ENCODE measurements around the gene SPATA25. TPM values are rescaled to one million over a fixed set of nuclear protein-coding genes. Genes with fewer than 3 reads are reported as not detected.
"Not testable (repeated sequence)": the region's sequence is repeated elsewhere in the genome, so short reads cannot be mapped to it uniquely, and the experiment has no call there.

SPATA25 gene
- total RNA-seq = 1 to 10 TPM; 4.1 to 4.8 TPM
- under 1 TPM in 2 of 3 donors, not detected in 1; 0.24 to 0.42 TPM for polyA plus RNA-seq
- total RNA-seq = 1.3 to 3.9 (median 1.6) reads per million in 6 experiments

- H3K9me3 Mint-ChIP-seq = no peaks in the 10 kb centered on the region
- no peak for ATAC-seq
- no peaks in the 10 kb centered on the region for H3K27me3 Mint-ChIP-seq
- H3K36me3 Mint-ChIP-seq = peaks cover 0 to 30% (median 0%) of the 10 kb centered on the region in 3 donors
- POLR2A ChIA-PET = interaction anchor here (1.2 kb wide), 2 partner anchors 13 to 48 kb away, joined by 3 to 4 read pairs; no protein-coding TSS in a partner anchor
- H3K4me3 Mint-ChIP-seq = no peak within 1 kb of the TSS
- H3K4me1 Mint-ChIP-seq = peaks cover 16 to 54% (median 52%) of the 10 kb centered on the region in 4 donors
- no peak for DNase-seq
- peak within 1 kb of the TSS in 7 of 10 donors; percentile 38 to 80 (median 54) for H3K27ac Mint-ChIP-seq
Observed at GRCh38 chr20:45887346-45887715, at the start of gene SPATA25. SPATA25 (minus strand) TSS chr20:45887622; CDS start chr20:45887590, 32 bp downstream.

DNA sequence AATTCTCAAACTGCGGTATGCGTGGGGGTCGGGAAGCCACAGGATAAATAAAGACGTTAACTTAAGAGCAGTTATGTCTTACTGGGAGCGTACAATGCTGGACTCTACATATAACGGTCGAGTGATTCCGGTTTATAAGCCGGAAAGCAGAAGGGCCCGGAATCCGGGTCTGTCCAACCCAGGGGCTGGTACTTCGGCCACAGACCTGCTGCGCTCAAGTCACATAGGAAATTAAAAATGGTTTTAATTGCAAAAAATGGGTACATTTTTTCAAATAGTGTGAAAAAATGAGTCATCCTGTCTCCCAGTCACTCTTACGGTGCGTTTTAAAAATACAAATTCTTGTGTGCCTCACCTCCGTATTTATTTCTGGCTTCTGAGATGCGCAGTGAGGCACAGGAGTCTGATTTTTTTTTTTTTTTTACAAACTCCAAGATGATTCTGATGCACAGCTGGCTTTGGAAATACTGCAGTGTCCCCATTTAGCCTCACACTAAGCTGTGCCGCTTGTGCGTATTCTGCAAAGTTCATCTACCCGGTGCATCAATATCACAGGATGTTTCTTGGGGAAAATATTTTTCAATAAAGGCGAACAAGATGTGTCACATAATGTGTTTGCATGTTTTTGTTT lies 48.1 kb upstream of the SPATA25 start:
- Mint-ChIP-seq H3K27ac (peak overlapping the region; percentile 94 to 100 (median 99)), H3K9me3 (no peaks in the 10 kb centered on the region), H3K27me3 (no peaks in the 10 kb centered on the region), H3K4me1 (peaks cover 13 to 45% (median 27%) of the 10 kb centered on the region in 4 donors), H3K36me3 (peaks cover 0 to 32% (median 4%) of the 10 kb centered on the region in 3 donors), H3K4me3 (peak overlapping the region; percentile 87 to 99 (median 94))
- ATAC-seq (peak; percentile 11 to 14), DNase-seq (peak in 1 of 10 donors; percentile 9)
- POLR2A ChIA-PET = interaction anchor here (0.6 to 9.8 kb wide), 39 partner anchors 10 to 964 kb away, joined by 3 to 216 read pairs (median 5); partner anchors contain the start of genes ACOT8, CTSA, DNTTIP1 and ELMO2

DNA sequence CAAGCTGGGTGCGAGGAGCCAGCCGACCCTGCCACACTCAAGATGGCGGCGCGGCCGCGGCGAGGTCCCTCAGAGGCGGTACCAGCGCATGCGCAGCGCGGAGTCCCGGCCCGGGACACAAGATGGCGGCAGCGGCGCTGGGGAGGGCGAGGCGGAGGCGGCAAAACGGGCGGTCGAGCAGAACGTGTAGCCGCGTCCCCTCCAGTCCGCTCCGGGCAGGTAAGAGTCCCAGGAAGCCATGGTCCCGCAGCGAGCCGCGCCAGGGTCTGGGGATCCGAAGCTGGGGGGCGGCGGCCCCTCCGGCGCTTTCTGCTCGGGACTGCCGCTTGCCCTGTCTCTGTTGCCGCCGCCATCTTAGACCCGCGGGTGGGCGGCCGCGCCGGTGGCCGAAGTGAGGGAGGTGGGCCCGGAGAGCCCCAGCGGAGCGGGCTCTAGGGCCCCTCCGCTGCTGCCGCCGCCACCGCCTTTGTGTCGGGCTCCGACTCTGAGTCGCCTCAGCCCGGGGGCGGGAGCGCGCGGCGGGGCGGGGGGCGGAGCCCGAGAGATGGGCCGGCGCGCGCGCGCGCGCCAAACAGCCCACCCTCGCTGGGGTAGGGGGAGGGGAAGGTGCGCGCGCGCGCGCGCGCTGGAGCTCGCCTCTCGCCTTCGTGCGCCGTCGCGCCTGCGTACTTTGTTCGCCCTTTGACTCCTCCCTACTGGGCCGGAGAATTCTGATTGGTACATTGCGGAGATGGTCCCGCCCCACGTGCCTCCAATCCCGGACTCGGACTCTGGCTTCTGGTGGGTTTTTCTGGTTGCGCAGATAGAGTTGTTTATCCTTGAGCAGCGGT lies 47.4 kb upstream of the SPATA25 start, which contains the start of gene PCIF1:
TSS of gene PCIF1 (plus strand) at position 98 of the 830 bp plus-strand sequence. CDS start 4,317 bp downstream, outside the sequence.
- H3K27me3 Mint-ChIP-seq = no peaks in the 10 kb centered on the region
- peaks cover 0 to 26% (median 4%) of the 10 kb centered on the region in 3 donors for H3K36me3 Mint-ChIP-seq
- POLR2A ChIA-PET = interaction anchor here (0.6 to 9.8 kb wide), 45 partner anchors 10 to 672 kb away, joined by 3 to 216 read pairs (median 5); partner anchors contain the start of genes ACOT8, CTSA, DNTTIP1 and ELMO2
- H3K4me1 Mint-ChIP-seq = peaks cover 13 to 46% (median 27%) of the 10 kb centered on the region in 4 donors
- peak within 1 kb of the TSS; percentile 94 to 100 (median 99) for H3K27ac Mint-ChIP-seq
- ATAC-seq (peak; percentile 80 to 86), DNase-seq (peak; percentile 97 to 100 (median 99))
- H3K4me3 Mint-ChIP-seq = peak within 1 kb of the TSS; percentile 93 to 100 (median 97)
- no peaks in the 10 kb centered on the region for H3K9me3 Mint-ChIP-seq

DNA sequence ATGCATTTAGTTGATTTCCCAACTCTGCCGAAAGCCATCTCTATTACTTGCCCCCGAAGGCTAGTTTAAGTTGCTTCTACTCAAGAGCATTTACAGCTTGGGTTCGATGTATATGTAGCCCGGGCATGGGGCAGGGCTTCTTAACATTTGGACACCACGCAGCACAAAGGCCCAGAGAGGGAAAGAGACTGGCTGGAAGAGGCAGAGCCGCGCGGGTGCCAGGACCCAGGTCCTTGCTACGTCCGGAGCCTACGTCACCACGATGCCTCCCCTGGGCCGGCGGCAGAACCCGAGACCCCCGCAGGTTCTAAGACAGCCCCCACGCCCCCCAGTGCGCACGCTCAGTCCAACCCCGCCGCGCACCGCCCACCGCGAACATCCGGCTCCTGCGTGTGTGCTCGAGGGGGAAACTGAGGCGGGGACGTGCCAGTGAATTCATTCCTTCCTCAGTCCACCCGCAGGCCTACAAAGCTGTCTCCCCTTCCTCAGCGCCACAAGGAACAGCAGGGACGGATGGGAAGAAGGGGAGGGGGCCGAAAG lies 46.7 kb upstream of the SPATA25 start:
- DNase-seq (peak in 4 of 10 donors; percentile 41 to 83 (median 55)), ATAC-seq (peak; percentile 1 to 17)
- Mint-ChIP-seq H3K9me3 (no peaks in the 10 kb centered on the region), H3K27me3 (no peaks in the 10 kb centered on the region), H3K36me3 (peaks cover 0 to 19% (median 4%) of the 10 kb centered on the region in 3 donors), H3K4me1 (peaks cover 13 to 43% (median 27%) of the 10 kb centered on the region in 4 donors), H3K4me3 (peak overlapping the region; percentile 92 to 100 (median 97)), H3K27ac (peak overlapping the region; percentile 94 to 99 (median 98))
- POLR2A ChIA-PET = interaction anchor here (0.6 to 9.8 kb wide), 34 partner anchors 9 to 572 kb away, joined by 3 to 216 read pairs (median 6); partner anchors contain the start of genes ACOT8, CTSA, DNTTIP1 and MMP9

- peak overlapping the region; percentile 92 to 100 (median 97) for H3K4me3 Mint-ChIP-seq
- DNase-seq = peak; percentile 34 to 78 (median 57)
- H3K4me1 Mint-ChIP-seq = peaks cover 12 to 40% (median 25%) of the 10 kb centered on the region in 4 donors
- peaks cover 0 to 13% (median 4%) of the 10 kb centered on the region in 3 donors for H3K36me3 Mint-ChIP-seq
- peak overlapping the region; percentile 94 to 99 (median 98) for H3K27ac Mint-ChIP-seq
- H3K27me3 Mint-ChIP-seq = no peaks in the 10 kb centered on the region
- H3K9me3 Mint-ChIP-seq = no peaks in the 10 kb centered on the region
- POLR2A ChIA-PET = interaction anchor here (0.6 to 9.8 kb wide), 20 partner anchors 8 to 571 kb away, joined by 3 to 216 read pairs (median 12); partner anchors contain the start of genes ACOT8, CTSA, DNTTIP1 and MMP9
- ATAC-seq = peak; percentile 1 to 9
Observed at GRCh38 chr20:45933266-45934045, 46.0 kb upstream of the SPATA25 start.

DNA sequence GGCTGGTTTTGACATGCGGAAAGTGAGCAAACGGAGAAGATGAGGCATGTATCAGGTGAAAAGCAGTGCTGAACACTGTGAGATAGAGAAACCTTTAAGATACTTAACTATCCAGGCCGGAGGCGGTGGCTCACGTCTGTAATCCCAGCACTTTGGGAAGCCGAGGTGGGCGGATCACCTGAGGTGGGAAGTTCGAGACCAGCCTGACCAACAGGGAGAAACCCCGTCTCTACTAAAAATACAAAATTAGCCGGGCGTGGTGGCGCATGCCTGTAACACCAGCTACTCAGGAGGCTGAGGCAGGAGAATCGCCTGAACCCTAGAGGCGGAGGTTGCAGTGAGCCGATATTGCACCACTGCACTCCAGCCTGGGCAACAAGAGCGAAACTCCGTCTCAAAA lies 44.3 kb upstream of the SPATA25 start:
- H3K27me3 Mint-ChIP-seq, H3K9me3 Mint-ChIP-seq, DNase-seq, H3K36me3 Mint-ChIP-seq, ATAC-seq: not testable (repeated sequence)
- Mint-ChIP-seq H3K27ac (peak overlapping the region in 1 of 10 donors; percentile 4), H3K4me1 (peaks cover 6 to 25% (median 11%) of the 10 kb centered on the region in 4 donors), H3K4me3 (peak overlapping the region in 2 of 10 donors; percentile 29 to 48)
- POLR2A ChIA-PET = interaction anchor here (1.1 kb wide), 1 partner anchor 27 kb away, joined by 3 read pairs; no protein-coding TSS in a partner anchor

DNA sequence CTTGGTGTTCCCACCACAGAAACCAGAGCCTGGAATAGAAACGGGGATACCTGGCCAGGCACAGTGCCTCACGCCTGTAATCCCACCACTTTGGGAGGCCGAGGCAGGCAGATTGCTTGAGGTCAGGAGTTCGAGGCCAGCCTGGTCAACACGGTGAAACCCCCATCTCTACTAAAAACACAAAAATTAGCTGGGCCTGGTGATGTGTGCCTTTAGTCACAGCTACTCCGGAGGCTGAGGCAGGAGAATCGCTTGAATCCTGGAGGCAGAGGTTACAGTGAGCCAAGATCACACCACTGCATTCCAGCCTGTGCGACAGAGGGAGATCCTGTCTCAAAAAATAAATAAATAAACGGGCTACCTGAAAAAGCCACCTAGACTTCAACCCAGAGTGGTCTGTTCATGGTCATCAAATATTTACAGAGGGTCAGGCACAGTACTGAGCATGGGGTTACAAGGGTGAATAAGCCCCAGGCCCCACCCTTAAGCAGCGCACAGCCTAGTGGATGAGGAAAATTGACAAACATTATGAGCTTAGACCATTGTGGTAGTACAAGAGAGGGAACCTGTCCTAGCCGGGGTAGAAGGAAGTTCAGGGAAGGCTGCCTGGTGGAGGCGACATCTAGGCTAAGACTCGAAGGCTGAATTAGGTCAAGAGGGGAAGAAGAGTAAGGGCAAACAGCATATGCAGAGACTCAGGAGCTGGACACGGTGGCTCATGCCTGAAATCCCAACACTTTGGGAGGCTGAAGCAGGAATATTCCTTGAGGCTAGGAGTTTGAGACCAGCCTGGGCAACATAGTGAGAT lies 39.9 kb upstream of the SPATA25 start:
- Mint-ChIP-seq H3K4me3 (no peak overlapping the region), H3K27ac (peak overlapping the region in 6 of 10 donors; percentile 5 to 85 (median 39)), H3K27me3 (no peaks in the 10 kb centered on the region), H3K36me3 (no peaks in the 10 kb centered on the region), H3K4me1 (peaks cover 0 to 11% (median 5%) of the 10 kb centered on the region in 4 donors), H3K9me3 (no peaks in the 10 kb centered on the region)
- no peak for ATAC-seq
- POLR2A ChIA-PET = interaction anchor here (0.7 to 2.7 kb wide), 2 partner anchors 37 to 46 kb away, joined by 3 to 10 read pairs; partner anchors contain the start of genes CTSA, NEURL2 and ZSWIM1
- DNase-seq = no peak

GRCh38 chr20:45926731-45927070 lies 39.3 kb upstream of the SPATA25 start:
- Mint-ChIP-seq H3K27me3 (peaks cover 0 to 2% (median 0%) of the 10 kb centered on the region in 5 donors), H3K4me3 (no peak overlapping the region), H3K36me3 (no peaks in the 10 kb centered on the region), H3K4me1 (peaks cover 0 to 8% (median 5%) of the 10 kb centered on the region in 4 donors), H3K27ac (peak overlapping the region in 1 of 10 donors; percentile 33), H3K9me3 (no peaks in the 10 kb centered on the region)
- POLR2A ChIA-PET = interaction anchor here (2.7 kb wide), 1 partner anchor 37 kb away, joined by 10 read pairs; the partner anchor contains the start of genes CTSA and NEURL2
- DNase-seq (no peak), ATAC-seq (no peak)

- DNase-seq = no peak
- POLR2A ChIA-PET = interaction anchor here (1.0 to 2.7 kb wide), 3 partner anchors 8 to 68 kb away, joined by 3 to 12 read pairs (median 10); partner anchors contain the start of genes CTSA, NEURL2 and PCIF1
- Mint-ChIP-seq H3K4me3 (no peak overlapping the region), H3K27me3 (peaks cover 0 to 7% (median 1%) of the 10 kb centered on the region in 5 donors), H3K9me3 (no peaks in the 10 kb centered on the region), H3K27ac (peak overlapping the region in 1 of 10 donors; percentile 45), H3K4me1 (peaks cover 0 to 10% (median 5%) of the 10 kb centered on the region in 4 donors), H3K36me3 (no peaks in the 10 kb centered on the region)
- ATAC-seq = no peak
Observed at GRCh38 chr20:45925821-45926506, 38.5 kb upstream of the SPATA25 start.
